SH-SY5Y (cell line): ENCODE results near the gene CEMIP2.

Source experiments
- GATA2 ChIP-seq: IDR thresholded peaks from 2 replicates; pipeline ENCODE4 v1.6.1; 2011; ENCODE audit warnings: mild to moderate bottlenecking, low read depth, low read length
- GATA3 ChIP-seq: IDR thresholded peaks from 2 replicates; pipeline ENCODE4 v1.6.1; 2011; ENCODE audit warnings: low read depth, mild to moderate bottlenecking, low read length, moderate library complexity

DNA sequence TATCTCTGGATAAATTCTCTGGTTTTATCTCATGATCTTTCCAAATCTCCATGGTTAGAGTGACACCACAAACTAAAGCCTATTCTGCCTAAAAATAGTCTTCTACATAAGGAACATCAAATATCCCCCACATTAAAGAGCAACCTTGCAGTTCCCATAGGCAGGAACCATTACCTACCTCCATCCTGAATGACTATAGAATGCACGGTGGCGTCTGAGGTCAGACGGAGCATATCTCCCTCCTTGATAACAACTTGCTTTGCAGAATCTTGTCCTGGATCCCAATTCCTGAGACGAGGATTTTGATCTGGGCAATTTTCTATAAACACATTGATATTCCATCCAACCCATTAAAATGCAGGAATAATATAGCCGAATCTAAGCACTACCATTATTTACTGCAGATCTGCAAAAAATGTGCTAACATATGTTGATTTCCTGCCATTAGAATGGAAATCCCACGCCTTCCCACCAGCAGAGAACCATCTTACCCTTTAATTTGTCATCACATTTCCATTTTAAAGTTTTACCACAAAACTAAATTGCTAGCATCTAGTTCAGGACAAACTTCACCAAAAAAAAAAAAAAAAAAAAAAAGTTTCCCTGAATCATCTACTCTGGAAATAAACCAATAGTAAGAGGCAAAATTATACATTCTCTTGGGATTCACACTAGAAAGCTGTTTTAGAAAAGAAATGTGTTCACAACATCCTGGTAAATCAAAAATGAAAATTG is 22.1 kb downstream of the CEMIP2 start:
- no peak for TF ChIP-seq GATA2
- TF ChIP-seq GATA3 = no peak
